ENCODE results near the gene SELENOK. TPM values are rescaled to one million over a fixed set of nuclear protein-coding genes. Genes with fewer than 3 reads are reported as not detected.
A peak's percentile ranks its signal among the peaks of the same experiment; 100 is the strongest.
"Not testable (repeated sequence)": the region's sequence is repeated elsewhere in the genome, so short reads cannot be mapped to it uniquely, and the experiment has no call there.

The SELENOK gene
- 10 to 100 TPM; 45.0 to 46.8 TPM for total RNA-seq
- long read RNA-seq, donor 1, transcript SELENOK-204 (5 exons, 1,633 nt), result major isoform, 25 of 26 reads
- long read RNA-seq, donor 1, partial matches to known transcripts, result 0 of 26 reads
- long read RNA-seq, donor 1, other reads (novel, unspliced or antisense), result 1 of 26 reads
- long read RNA-seq, donor 2, transcript SELENOK-204 (5 exons, 1,633 nt), result major isoform, 52 of 57 reads
- long read RNA-seq, donor 2, partial matches to known transcripts, result 4 of 57 reads
- long read RNA-seq, donor 2, other reads (novel, unspliced or antisense), result 1 of 57 reads

- intact Hi-C loops (cut with DNase I), result no loop called here
- DNase-seq (ENCODE audit: low spot score), result peak; percentile 100
Measured at GRCh38 chr3:53891497-53892285, at the start of gene SELENOK. Gene SELENOK, minus strand, starts transcription at chr3:53891859.

- intact Hi-C loops (cut with DNase I), result no loop called here
Measured at GRCh38 chr3:53941184-53941583, 49.5 kb upstream of the SELENOK start.

GRCh38 chr3:53940623-53941022 is 49.0 kb upstream of the SELENOK start:
- intact Hi-C loops (cut with DNase I), result no loop called here
- DNase-seq (ENCODE audit: low spot score), result no peak

More at GRCh38 chr3:53941184-53941583, 49.5 kb upstream of the SELENOK start:
- DNase-seq (ENCODE audit: low spot score), result no peak

- intact Hi-C loops (cut with DNase I), result no loop called here
- no peak for DNase-seq (ENCODE audit: low spot score)
Measured at GRCh38 chr3:53939813-53940212, 48.2 kb upstream of the SELENOK start.

- intact Hi-C loops (cut with DNase I), result no loop called here
- DNase-seq (ENCODE audit: low spot score), result no peak
Measured at GRCh38 chr3:53939086-53939582, 47.5 kb upstream of the SELENOK start.

- DNase-seq (ENCODE audit: low spot score), result no peak
- intact Hi-C loops (cut with DNase I), result no loop called here
Measured at GRCh38 chr3:53938645-53939044, 47.0 kb upstream of the SELENOK start.

GRCh38 chr3:53936347-53936746 is 44.7 kb upstream of the SELENOK start:
- intact Hi-C loops (cut with DNase I), result no loop called here
- no peak for DNase-seq (ENCODE audit: low spot score)

- DNase-seq (ENCODE audit: low spot score), result no peak
- intact Hi-C loops (cut with DNase I), result no loop called here
Measured at GRCh38 chr3:53935283-53935901, 43.7 kb upstream of the SELENOK start.

- DNase-seq (ENCODE audit: low spot score); intact Hi-C loops (cut with DNase I): not testable (repeated sequence)
Measured at GRCh38 chr3:53927208-53927872, 35.7 kb upstream of the SELENOK start.

GRCh38 chr3:53921296-53921695 is 29.6 kb upstream of the SELENOK start:
- no peak for DNase-seq (ENCODE audit: low spot score)
- intact Hi-C loops (cut with DNase I), result no loop called here

GRCh38 chr3:53919741-53920140 is 28.1 kb upstream of the SELENOK start:
- intact Hi-C loops (cut with DNase I), result no loop called here
- no peak for DNase-seq (ENCODE audit: low spot score)

- DNase-seq (ENCODE audit: low spot score), result no peak
- intact Hi-C loops (cut with DNase I), result no loop called here
Measured at GRCh38 chr3:53913401-53913800, 21.7 kb upstream of the SELENOK start.

- DNase-seq (ENCODE audit: low spot score), result no peak
- intact Hi-C loops (cut with DNase I), result no loop called here
Measured at GRCh38 chr3:53902711-53903110, 11.1 kb upstream of the SELENOK start.

- intact Hi-C loops (cut with DNase I), result no loop called here
- no peak for DNase-seq (ENCODE audit: low spot score)
Measured at GRCh38 chr3:53902067-53902466, 10.4 kb upstream of the SELENOK start.

- no peak for DNase-seq (ENCODE audit: low spot score)
- intact Hi-C loops (cut with DNase I), result no loop called here
Measured at GRCh38 chr3:53900666-53901331, 9.1 kb upstream of the SELENOK start.

GRCh38 chr3:53899750-53900149 is 8.1 kb upstream of the SELENOK start:
- DNase-seq (ENCODE audit: low spot score), result no peak
- intact Hi-C loops (cut with DNase I), result no loop called here

GRCh38 chr3:53892286-53892637 is 603 bp upstream of the SELENOK start:
- intact Hi-C loops (cut with DNase I), result no loop called here

GRCh38 chr3:53890726-53891475 is 758 bp downstream of the SELENOK start:
- intact Hi-C loops (cut with DNase I), result no loop called here
- no peak for DNase-seq (ENCODE audit: low spot score)

More at GRCh38 chr3:53892286-53892637, 603 bp upstream of the SELENOK start:
- DNase-seq (ENCODE audit: low spot score), result no peak
